ENCODE data around the gene DPP6.

The DPP6 gene

DNA sequence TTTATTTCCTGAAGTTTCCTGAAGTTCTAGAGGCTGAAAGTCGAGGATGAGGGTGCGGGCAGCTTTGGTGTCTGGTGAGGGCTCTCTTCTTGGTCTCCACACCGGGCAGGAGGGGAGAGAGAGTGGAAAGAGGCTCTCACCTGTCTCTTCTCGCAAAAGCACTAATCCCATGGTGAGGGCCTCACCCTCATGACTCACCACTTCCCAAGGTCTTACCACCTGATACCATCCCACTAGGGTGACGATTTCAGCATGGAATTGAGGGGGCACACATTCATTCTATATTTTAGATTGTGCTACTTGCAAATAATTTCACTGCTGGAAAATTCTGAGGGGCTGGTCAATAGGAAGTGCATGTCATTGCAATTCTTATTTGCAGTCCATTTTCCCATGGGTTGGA lies 292.9 kb downstream of the DPP6 start:
- no peak for DNase-seq

DNA sequence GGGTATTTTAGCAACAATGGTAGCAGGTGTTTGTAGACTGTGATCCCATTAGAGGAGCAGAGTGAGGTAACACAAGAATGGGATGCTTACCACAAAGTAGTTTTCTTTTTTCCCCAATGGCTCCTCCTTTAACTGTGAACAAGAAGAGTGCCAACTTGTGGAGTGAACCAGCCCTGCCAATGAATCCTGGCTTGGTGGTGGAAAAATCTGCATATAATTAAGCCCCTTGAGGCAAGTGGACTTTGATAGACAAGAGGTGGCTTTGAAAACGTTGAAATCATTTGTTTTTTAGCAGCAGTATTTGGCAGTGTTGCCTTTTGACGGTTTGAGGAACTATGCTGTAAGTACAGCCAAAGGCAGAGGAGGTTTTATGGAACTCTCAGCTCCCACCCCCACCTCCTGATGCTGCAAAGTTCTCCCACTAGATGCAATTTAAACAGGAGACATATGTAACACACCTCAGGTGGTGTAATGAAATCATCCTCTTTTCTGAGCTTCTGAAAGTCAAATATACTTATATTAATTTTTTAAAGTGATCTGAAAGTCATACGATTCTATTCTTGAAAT lies 295.6 kb downstream of the DPP6 start:
- DNase-seq: no peak

- DNase-seq: no peak
Measured at GRCh38 chr7:154350892-154351291, 298.7 kb downstream of the DPP6 start.

- DNase-seq: no peak
Measured at GRCh38 chr7:154353355-154353767, 301.2 kb downstream of the DPP6 start.

GRCh38 chr7:154364170-154364569 lies 312.0 kb downstream of the DPP6 start:
- no peak for DNase-seq

GRCh38 chr7:154371424-154371823 lies 319.2 kb downstream of the DPP6 start:
- DNase-seq: no peak

- no peak for DNase-seq
Measured at GRCh38 chr7:154372011-154372601, 319.9 kb downstream of the DPP6 start.

GRCh38 chr7:154373956-154374355 lies 321.8 kb downstream of the DPP6 start:
- no peak for DNase-seq

DNA sequence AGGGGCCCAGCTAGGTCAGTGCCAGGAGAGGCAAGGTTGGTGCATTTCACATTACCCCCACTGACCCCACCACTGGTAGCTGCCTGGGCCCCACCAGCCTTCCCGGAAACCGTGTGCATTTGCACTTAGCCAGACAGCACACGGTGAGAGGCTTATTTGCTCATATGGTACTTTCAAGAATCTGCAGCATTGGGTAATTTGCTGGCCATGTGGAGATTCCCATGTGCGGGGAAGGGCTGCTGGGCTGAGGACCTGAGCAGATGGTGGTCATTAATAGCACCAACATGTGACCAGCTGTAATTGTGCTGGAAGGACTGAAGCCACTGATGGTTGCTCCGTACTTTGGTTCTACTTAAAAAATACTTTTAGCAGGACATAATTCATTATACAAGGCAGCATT lies 323.8 kb downstream of the DPP6 start:
- no peak for DNase-seq

GRCh38 chr7:154380771-154381170 lies 328.6 kb downstream of the DPP6 start:
- DNase-seq: no peak

DNA sequence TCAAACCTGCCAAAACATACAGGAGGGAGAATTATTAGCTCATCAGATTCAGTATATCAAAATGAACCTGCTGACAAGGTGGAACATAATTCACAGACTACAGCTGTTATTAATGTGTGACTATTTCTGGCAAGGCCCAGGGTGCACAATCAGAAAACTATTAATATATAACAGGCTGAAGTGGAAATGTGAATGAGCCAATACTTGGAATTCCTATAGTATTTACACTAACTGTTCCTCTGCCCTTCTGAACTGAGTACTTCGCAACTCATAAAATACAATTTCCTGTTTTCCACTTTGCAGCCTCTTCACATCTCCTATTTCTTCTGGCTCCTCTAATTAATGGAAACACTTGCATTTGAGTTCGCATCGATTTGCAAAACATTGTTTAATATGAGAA lies 330.8 kb downstream of the DPP6 start:
- no peak for DNase-seq

DNA sequence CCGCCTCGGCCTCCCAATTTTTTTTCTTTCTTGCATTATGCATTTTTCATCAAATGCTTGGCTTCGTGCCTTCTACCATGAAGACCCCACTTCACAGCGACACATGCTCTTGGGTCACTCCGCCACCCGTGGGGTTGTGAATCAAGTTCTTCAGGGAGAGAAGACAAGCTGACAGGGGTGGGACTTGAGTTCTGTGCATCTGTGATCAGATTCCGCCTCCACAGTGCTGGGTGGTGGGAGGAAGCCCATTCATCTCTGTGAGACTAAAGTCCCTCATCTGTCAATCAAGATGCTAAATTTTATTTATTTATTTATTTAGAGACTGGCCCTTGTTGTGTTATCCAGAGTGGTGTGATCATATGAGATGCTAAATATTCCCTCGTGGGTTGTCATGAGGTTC lies 333.0 kb downstream of the DPP6 start:
- DNase-seq: no peak

GRCh38 chr7:154387252-154387651 lies 335.1 kb downstream of the DPP6 start:
- no peak for DNase-seq

DNA sequence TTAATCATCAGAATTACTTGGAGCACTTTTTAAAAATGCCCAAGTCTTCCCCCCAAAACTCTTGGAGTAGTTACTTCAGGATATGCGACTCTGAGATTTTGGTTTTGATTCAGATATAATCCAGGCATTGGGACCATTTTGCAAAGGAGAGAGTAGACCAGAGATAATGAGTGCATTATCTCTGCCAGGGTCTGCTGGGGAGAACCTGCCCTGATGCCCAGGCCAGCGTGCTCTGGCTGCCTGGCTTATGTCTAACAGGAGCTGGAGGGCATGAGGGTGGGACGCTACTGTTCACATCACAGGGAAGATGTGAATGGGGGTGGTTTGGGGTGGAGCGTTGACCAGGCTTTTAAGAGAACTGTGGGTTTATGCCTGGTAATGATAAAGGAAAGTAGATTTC lies 336.2 kb downstream of the DPP6 start:
- no peak for DNase-seq

DNA sequence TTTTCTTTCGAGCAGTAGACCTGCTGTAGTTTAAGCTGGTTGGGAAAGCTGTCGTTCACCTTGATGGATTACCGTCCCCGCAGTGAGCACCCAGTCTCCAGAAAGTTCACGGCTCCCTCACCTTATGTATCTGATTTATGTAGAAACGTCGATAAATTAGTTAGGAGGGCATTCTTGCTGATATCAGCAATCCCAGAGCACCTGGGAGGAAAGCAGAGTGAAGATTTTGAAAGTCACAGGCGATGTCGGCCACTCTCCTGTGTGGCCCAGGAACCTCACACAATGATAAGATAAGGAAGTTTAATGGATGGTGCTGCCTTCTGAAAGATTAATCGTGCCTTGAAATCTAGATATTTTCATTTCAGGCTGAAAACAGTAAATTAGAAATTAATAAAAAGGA lies 336.8 kb downstream of the DPP6 start:
- DNase-seq: no peak

DNA sequence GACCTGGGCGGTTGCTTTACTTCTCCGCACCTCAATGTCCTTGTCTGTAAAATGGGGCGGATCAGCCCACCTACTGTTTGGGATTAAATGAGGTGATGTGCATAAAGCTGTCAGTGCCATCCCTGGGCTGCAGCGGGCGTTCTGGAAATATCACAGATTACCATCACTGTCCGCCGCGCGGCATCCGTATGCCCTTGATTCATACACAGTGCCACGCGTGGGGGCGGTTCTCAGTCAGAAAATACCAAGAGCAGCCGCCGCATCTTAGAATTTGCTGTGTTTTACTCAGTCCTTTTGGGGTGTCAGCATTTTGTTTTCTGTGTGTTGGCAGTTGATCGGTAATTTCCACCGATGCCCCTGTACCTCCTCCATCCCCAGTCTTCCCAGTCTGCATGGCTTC lies 338.8 kb downstream of the DPP6 start:
- no peak for DNase-seq

GRCh38 chr7:154394804-154395203 lies 342.6 kb downstream of the DPP6 start:
- DNase-seq: no peak

DNA sequence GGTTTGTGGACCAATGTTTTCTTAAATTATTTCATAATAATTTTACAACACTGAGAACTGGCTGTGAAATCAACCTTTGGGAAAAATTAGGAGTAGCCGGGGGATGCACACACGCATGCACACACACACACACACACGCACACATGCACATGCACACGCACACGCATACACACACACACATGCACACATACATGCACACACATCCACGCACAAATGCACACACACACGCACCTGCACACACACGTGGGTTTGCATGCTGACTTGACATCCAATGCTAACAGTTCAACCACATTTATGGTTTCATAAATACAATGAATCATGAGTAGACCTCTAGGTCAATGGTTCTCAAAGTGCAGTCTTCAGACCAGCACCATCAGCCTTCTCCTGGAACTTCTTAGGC lies 354.1 kb downstream of the DPP6 start:
- no peak for DNase-seq

DNA sequence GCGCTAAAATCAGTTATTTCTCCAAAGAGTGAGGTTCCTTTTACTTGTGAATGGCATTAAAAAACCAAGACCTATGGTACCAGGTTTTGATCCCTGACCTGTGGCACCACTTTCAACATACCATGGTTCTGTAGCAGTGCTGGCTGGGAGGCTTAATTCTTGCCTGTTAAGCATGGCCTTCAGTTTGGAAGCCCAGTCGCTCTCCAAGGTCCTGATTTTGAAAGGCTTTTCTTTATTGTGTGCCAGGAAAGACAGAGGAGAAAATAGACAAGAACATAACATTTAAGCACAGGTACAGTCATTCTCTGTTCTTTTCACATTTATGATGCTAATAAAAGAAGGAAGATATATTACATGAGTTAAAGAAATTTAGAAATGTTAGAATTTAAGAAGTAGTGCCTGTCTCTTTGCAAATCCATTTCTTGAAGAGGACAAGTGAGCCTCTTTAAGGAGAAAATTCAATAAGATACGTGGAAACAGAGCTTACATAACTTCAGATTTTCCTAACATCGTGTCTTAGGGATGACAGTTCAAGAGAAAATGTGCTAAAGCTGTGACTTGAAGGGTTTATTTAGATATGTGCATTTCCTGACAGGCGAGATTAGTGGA lies 357.6 kb downstream of the DPP6 start:
- no peak for DNase-seq

- DNase-seq: no peak
Measured at GRCh38 chr7:154412105-154412504, 359.9 kb downstream of the DPP6 start.

DNA sequence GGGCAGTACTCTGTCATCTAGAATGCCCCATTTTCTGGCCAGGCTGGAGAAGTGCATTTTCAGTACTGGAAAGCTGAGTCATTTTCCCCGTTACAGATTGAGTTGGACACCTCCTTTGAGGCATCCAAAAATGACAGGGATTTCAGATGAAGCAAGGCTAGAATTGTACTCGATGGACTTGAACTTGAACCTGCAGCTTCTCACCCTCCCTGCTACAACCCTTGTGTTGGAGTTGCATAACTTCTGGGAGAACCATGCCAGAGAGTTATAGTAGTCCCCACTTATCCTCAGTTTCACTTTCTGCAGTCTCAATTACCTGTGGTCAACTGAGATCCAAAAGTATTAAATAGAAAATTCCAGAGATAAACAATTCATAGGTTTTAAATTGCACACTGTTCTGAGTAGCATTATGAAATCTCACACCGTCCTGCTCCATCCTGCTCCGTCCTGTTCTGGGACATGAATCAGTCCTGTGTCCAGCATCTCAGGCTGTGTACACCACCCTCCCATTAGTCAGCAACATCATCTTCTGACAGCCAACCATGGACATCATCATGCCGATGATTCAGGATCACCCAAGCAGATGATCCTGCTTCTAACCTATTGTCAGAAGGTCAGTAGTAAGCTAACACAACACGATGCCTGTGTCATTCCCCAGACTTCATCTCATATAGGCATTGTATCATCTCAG lies 363.7 kb downstream of the DPP6 start:
- DNase-seq: no peak

- DNase-seq: no peak
Measured at GRCh38 chr7:154416714-154417113, 364.5 kb downstream of the DPP6 start.

DNA sequence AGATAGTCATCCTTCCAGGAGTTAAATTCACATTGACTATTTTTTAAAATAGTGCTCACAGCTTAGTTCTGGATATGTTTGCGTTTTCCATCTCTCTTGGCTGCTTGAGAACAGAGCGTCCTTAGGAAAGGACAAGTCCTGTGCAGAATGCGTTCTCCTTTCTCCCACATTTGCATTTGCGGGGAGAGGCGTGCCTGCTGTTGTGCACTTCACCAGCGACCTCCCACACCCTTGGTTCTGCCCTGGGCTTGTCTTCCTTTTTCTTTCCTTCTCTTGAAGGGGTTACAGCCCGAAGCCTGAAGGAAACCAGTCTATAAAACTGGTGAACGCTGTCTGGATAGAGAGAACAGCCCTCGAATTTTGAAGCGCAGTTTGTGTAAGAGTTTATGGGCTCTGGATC lies 367.1 kb downstream of the DPP6 start:
- DNase-seq: no peak

DNA sequence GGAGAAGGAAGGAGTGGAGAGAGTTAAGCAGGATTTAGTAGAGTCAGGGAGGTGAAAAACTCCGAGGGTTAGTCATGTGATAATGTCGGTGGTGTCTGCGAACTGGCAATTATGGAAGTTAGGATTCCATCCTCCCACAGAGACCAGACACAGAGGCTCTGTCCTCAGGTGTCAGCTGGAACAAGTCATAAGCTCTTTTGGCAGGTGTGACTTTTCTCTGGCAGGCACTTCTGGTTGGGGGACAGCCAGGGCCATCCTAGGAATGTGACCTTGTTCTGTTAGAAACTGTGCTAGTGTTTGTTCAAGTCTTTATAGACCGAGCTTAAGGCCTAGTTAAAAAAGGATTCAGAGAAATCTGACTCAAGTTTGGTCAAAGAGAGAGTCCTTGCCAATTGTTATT lies 371.0 kb downstream of the DPP6 start:
- DNase-seq: no peak

Data from DMS153 (cell line).